Measurements from ENCODE around the gene STOML1.
"Not testable (repeated sequence)": the region's sequence is repeated elsewhere in the genome, so short reads cannot be mapped to it uniquely, and the experiment has no call there.

The STOML1 gene

DNA sequence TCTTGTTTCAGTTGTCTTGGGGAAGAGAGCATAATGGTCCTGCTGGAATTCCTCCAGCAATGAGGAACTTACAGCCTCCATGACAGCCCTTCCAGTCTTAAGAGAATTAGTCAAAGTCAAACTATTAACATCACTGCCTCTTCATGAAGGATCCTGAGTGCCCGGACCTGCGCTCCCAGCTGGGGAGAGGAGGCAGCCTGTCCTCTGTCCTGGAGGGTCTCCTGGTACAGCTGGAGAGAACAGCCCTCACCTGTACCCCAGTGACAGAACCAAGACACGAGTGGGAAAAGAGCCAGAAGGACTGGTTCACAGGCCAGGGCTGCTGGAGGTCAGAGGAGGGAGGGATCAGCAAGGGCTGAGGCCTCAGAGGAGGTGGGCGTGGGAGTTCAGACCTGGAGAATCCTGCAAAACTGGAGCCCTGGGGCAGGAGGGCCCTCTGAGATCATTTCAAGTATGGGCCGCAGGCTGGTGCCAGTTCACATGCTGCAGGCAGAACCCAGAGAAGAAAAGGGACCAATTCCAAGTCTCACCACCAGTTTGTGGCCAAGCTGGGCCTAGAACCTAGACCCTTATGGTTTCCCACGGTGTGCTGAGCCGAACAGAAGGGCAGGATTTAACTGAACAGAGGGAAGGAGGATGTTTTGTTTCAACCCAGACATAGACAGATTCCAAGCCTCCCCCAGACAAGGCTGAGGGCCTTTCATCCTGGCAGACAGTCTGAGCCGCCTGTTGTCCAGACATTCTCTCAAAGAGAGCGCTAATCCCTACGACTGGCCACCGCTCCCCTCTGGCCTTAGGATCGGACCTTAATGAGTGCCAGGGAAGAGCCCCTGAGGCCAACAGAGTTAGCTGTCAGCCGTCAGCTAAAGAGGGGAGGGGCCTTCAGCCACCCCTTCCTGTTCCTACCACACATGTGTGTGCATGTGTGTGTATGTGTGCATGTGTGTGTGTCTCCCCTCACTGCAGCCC, 47.6 kb downstream of the STOML1 start:
- DNase-seq: no peak

DNA sequence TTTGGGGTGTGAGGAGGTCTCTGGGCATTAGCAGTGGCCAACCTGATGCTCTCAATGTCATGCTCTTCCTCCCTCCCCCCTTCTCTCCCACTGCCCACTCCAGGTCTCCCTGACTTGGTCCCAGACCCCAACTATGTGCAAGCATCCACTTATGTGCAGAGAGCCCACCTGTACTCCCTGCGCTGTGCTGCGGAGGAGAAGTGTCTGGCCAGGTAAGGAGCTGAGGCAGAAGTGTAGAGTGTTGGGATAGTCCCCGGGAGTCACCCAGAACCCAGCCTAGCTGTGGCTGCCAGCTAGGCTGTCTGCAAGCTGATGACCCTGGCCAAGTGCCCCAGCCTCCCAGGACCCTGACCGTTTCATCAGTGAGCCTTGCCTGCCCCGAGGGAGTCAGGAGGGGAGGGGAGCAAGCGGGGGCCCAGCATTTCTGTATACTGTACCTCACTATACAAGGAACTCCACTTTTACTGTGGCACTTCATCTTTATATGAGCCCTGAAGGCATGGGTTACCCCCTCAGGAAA, 49.3 kb downstream of the STOML1 start:
- DNase-seq: no peak

DNA sequence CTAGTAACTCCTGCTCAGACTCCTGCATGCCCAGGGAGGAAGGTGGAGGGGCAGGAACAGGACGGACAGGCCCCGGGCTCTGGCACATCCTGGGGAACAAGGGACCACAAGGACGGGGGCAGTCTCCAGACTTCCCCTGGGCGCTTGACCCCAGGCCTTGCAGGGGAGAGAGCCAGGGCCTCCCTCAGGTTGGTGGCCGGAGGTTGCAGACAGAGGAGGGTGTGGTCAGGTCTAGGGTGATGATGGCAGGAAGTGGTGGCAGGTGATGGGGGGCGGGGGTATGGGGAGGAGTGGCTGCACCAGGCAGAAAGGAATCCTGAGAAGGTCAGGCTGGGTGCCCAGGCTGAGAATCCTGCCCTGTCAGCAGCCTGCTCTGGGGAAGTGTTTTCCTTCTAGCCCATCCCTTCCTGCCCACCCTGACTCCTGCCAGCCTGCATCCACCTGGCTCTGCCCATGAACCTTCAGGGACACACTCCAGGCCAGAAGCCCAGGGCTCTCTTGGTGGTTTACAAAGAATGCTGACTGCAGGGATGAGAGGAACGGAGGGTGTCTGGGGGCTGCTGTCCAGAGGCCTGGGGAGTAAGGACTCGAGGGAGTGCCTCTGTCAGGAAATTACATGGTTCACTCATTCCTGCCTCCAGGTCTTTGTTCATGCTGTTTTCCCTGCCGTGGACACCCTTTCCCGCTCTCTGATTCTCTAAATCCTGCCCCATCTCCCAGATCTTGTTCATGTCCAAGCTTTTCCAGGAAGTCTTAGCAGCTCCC, 50.0 kb downstream of the STOML1 start:
- DNase-seq: no peak

DNA sequence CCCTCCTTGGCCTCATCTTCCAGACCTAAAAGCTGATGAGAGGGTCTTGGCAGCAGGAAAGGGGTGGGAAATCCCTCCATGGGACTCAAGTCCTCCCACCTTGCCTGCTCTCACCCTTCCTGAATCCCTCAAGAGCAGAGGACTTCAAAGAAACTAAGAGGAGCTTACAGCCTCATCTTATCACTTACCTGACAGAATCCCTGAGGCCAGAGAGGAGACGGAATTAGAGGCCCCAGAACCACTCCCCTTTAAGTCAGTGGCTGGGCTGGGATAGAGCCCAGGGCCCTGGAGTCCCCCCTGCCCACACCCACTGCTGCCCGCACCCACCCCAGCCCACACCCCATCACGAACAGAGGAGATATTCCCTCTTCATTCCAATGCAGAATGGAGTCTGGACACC, 50.6 kb downstream of the STOML1 start:
- DNase-seq: no peak

DNA sequence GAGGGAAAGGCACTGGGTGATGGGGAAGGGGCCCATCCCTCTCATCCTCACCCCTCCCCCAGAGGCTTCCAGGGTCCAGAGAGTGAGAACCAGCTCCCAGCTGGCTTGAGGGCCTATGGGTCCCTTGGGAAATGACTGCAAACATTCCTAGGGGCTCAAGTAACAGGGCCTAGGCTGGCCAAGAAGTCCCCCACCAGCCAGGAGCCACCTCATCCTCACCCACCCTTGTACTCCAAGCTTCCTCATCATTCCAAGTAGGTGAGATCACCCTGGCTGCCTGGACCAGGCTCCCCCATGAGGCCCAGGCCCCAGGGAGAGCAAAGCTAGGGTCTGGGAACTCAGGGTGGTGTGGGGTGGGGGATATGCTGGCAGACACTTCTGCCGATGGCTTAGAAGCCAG, 51.1 kb downstream of the STOML1 start:
- DNase-seq: no peak

DNA sequence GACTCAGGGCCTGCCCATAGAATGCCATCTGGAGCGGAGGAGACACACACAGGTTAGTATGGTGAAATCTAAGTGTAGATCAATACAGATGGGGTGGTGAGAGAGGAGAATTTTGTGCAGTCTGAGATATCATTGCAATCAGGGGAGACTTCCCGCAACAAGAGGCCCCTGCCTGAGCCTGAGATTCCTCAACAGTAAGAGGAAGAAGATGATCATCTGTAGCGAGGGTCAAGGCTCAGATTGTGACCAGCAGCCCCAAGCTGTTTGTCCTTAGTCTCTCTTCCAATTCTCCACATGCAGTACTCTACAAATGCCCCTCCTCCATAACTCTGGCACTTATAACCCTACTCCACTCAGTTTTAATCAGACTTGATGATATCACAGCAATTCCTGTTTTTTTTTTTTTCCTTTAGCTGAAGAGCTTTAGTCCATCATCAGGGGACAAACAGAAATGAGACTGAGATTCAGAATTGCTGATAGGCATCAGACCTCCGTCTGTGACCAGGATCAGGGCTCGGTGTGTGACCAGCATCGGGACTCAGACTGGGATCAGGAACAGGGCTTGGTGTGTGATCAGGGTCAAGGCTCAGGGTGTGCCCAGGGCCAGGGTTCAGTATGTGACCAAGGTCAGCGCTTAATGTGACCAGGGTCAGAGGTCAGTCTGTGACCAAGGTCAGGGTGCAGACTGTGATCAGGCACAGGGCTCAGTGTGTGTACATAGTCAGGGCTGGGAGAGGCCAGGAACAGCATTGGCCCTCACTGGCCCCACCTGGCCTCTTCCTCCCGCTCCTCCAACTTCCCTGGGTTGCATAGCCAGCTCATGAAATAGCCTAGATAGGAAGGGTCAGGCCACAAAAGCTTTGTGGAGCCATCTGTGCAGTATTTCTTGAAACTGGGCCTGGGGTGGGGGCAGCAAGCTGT, 51.8 kb downstream of the STOML1 start:
- DNase-seq: no peak

DNA sequence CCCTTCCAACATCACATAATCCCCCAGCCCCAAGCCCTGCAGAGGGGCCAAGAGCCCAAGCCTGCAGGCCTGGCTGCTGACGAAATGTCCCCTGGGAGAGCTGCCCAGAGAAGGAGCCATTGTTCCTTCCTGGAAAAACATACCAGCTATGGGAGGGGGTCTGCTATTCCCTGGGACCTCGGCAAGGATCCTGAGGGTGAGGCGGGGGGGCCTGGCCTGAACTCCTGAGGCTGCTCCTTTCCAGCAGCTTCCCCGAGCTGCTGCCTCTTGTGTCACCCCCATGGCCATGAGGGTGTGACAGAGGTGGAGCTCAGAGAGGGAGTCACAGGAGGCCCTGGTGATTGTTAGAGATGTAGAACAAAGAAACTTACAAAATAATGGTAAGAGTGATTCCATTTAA, 53.0 kb downstream of the STOML1 start:
- DNase-seq: no peak

DNA sequence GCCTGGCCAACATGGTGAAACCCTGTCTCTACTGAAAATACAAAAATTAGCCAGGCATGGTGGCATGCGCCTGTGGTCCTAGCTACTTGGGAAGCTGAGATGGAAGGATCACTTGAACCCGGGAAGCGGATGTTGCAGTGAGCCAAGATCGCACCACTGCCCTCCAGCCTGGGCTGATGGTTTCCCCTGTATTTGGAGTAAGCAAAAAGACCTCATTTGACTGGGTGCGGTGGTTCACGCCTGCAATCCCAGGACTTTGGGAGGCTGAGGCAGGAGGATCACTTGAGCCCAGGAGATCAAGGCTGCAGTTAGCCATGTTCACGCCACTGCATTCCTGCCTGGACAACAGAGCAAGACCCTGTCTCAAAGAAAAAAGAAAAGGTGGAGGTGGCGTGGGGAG, 53.6 kb downstream of the STOML1 start:
- DNase-seq: not testable (repeated sequence)

DNA sequence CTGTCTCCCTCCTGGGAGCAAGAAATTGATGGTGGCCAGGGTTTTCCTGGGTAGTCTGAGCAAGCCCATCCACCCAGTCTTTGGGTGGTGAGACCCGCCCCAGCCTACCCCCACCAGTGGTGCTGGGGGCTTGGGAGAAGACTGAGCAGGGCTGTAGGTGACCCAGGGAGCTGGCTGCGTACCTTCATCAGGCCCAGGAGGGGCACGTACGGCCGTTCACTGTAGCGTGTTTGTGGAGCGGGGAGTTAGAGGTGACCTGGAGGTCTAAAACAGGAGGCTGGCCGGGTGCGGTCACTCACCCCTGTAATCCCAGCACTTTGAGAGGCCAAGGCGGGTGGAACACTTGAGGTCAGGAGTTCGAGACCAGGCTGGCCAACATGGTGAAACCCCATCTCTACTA, 54.4 kb downstream of the STOML1 start:
- no peak for DNase-seq

DNA sequence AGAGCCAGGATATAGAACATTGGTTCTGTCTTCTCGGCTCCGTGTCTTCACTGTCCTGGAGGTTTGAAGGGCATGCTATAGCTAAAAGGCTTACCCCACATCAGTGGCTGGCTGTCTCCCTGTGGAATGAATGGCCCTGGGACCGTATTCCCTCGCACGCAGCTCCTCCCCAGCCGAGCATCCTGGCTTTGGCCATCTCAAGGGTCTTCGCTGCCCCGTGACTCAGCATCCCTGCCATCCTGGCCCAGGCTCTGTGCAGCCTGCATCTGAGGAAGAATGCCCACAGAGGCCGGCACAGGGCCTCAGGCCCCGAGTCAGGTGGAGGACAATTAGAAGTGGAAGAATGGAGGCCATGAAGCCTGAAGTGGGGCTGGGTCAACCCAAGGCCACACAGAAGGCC, 54.8 kb downstream of the STOML1 start:
- DNase-seq: no peak

DNA sequence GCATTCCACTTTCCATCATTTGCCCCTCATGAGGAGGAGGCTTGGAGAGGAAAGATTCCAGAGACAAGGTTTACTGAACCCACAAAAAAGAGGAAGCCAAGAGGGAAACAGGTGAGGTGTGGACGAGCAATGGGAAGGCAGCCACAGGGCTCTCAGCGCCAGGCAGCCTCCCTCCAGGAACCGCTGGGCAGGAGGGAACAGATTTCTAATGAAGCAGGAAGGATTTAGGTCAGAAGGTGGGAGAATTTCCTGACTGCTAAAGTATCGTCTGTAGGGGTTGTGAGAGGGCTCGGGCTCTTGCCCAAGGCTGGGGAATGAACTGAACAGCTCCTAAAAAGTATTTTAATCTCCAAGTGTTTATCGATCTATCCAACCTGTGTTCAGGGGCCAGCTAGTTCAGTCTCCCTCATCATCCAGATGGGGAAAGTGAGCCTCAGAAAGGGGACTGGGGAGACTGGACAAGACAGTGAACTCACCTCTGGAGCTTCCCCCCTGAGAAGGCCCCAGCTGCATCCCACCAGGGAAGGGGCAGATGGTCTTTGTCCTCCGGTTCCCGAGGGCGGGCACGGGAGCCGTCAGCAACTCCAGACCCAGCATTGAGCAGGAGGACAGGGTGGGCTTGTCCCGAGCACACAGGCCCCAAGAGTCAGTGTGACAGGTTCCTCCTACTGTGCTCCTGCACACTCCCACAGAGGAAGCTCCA, 55.4 kb downstream of the STOML1 start:
- DNase-seq: no peak

DNA sequence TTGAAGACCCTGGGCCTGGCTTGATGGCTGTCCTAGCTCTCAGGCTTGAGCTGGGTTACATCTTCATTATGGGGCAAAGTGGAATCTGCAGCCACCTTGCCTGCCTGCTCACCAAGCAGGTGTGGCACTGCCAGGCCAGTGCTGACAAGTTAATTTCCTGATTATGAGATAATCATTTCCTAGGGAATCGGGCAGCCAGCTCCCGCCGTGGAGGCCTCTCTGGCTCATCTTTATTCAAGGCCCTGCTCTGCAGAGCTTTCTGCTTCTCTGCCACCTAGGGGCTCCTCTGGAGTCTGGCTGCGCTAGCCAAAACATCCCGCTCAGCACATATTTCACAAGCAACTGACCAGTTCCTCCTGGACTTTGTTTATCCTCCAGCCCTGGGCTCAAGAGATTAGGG, 55.9 kb downstream of the STOML1 start:
- no peak for DNase-seq

DNA sequence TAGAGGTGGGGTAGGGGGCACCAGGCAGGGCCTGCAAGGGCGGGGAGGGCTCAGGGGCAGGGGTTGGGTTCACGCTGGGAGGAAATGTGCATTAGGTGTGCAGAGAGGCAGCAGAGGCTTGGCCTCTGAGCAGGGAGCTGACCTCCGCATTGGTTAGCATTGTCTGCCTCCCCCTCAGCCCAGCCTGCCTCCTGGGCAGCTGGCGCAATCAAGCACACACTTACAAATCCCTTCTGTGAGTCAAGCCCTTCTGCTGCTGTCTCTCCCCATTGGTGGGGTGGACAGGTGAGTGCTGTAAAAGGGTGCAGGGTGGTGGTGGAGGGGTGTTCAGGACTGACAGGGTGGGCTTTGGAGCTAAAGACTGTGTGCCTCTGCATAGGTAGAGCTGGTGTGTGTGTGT, 56.5 kb downstream of the STOML1 start:
- no peak for DNase-seq

DNA sequence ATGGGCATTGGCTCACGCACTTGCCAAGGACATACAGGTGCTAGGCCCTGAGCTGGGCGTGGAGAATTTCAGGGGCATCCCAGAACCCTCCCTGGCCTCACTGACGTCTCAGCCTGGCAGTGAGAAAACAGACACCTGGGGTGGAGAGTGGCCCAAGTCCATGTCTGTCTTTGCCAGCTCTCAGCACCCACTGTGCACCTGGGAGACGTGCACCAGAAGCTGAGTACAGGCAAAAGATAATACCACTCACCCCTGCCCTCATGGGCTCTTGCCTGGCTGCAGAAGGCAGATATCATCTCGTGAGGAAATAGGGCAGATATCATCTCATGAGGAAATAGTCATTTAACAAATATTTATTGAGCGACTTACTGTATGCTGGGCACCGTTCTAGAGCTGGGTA, 57.8 kb downstream of the STOML1 start:
- DNase-seq: no peak

DNA sequence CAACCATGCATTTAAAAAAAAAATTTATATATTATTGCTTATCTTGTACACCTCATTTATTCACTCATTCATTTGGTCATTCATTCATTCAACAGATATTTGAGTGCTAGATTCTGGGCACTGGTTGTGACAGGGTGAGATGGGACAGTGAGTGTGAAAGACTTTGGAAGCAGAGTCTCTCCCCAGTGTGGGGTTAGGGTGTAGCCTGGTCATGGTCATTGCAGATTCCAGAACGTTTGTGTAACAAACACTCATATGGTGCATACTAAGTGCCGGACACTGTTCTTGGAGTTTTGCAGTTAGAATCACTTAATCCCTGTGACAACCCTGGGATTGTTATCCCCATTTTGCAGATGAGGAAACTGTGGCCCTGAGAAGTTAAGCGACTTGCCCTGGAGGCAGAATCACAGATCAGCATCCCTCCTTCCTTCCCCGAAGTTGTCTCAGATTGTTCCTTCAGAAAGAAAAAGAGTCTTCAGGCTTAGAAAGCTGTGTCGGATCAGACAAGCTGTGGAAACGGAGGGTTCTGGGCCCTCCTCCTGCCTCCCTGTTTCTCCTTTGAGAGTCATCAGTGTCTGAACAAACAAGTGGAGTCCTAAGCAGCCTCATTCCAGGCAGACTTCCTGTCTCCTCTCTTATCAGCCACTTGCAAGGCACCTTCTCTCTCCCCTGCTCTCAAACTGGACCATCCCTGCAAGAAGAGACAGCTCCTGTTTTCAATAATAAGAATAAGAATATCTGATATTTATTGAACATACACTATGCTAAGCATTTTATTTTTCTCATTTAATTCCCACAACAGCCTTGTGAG, 59.5 kb downstream of the STOML1 start:
- DNase-seq: no peak

DNA sequence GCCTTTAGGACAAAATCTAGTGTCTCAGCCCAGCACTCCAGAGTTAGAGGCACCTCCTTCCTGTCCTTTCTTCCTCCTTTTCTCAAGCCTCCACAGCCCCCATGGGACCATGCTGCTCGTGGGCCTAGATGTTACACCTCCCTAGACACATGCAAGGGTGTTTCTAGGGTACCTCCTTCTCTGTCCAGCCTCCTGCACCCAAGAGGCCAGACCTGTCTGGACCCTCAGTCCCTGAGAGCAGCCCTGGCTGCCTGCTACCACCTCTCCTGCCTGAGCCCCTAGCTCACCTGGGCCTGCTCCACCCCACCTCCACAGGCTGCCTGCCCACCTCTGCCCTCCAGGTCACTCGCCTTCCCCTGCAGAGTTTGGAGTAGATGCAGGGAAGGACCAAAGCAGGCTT, 60.7 kb downstream of the STOML1 start:
- no peak for DNase-seq

DNA sequence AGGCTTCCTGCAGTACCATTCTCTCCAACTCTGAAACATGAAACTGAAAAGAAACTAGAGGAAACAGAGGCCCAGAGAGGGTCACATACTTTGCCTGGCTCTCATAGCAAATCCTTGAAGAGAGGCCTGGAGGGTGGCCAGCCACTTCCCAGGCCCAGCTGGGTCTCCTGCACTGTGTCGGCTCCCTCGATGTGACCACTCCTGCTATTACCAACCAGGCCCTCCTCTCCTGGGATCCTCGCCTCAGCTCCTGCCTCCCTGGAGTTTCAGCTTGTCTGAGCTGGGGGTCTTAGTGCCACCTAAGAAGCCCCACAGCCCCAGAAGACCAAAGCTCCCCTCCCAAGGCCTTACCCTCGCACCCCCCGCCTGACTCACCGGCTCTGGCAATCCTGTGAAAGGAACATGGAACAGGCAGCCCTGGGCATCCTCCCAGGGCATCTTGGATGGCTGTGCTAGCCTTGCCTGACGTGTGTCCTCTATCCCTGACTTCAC, 61.3 kb downstream of the STOML1 start:
- no peak for DNase-seq

DNA sequence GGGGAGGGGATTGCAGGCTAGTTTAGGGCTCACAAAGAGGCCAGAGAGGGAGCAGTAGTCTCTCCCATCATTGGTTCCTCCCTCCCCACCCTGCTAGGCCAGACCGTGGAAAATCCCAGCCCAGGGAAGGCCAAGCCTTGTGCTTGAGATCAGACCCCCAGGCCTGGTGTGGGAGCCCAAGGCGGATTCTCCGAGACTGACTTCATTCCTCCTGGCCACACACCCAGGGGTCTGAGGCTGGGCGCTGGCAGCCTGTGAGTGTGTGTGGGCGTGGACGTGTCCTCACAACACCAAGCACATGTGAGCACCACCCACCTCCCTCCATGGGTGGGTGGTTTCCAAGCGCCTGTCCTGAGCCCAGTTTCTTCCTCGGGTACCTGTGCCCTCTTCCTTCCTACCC, 61.7 kb downstream of the STOML1 start:
- DNase-seq: no peak

DNA sequence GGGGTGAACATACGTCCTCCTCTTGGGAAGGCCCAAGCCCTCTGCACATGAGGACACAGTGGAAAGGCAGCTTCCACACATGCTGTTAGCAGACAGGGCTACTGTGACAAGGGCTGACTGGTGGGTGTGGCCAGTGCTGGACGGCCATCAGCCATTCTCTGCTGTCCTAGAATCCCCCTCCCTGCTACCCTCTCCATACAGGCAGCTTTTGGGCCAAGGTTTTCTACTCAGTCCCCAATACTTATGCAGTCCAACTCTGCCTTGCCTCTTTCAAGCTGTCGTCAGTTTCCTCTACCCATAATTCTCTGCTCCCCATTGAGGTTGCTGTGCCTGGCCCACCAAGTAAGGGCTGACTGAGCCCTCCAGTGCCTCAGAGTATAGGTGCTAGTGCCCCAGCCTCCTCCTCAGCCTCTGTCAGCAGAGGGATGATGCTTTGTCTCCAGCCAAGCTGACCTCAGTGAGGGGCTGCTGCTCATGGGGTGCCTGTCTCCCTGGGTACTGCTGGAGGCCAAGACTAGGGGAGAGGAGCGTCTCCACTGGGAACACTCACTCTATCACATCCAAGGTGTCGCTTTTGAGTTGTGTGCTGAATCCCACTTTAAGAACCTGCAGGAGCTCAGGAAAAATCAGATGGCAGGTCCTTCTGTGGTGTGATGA, 63.0 kb downstream of the STOML1 start:
- DNase-seq: no peak

Measured in activated gamma-delta T cell (primary cell).